ENCODE data around the gene APOBEC3B.
A peak's percentile ranks its signal among the peaks of the same experiment; 100 is the strongest.
"Not testable (repeated sequence)": the region's sequence is repeated elsewhere in the genome, so short reads cannot be mapped to it uniquely, and the experiment has no call there.

Gene APOBEC3B

GRCh38 chr22:39013942-39014722 lies 32.0 kb downstream of the APOBEC3B start, which contains the start of gene APOBEC3C:
TSS of gene APOBEC3C (plus strand) at chr22:39014257. CDS start at chr22:39014363, 106 bp downstream.
- Histone ChIP-seq H3K14ac (ENCODE audit: low read length) (peak within 1 kb of the TSS; percentile 75), H3K27ac (replicated peaks; ENCODE audit: low read length) (peak within 1 kb of the TSS; percentile 32)

GRCh38 chr22:39014723-39015121 lies 32.6 kb downstream of the APOBEC3B start:
- H3K79me1 ChIP-seq (ENCODE audit: low read depth, low read length); H2AK5ac ChIP-seq (ENCODE audit: low read depth, low read length); H3K9ac ChIP-seq (ENCODE audit: low read depth, low read length, poor library complexity); H2BK5ac ChIP-seq (ENCODE audit: low read length); H3K27ac ChIP-seq (replicated peaks; ENCODE audit: low read length); H2BK12ac ChIP-seq (ENCODE audit: low read length); H3K4ac ChIP-seq (ENCODE audit: low read length); H3K27me3 ChIP-seq (ENCODE audit: control insufficient read depth in 3 of 3, insufficient read depth in 3 of 3, low read depth in 1 of 3, low read length in 3 of 3); H3K9me3 ChIP-seq (replicated peaks in 1 of 2; ENCODE audit: control insufficient read depth in 2 of 2, insufficient read depth in 1 of 2, low read depth in 1 of 2, low read length in 2 of 2); H3K36me3 ChIP-seq (replicated peaks in 1 of 2; ENCODE audit: control insufficient read depth in 2 of 2, insufficient read depth in 2 of 2, low read length in 2 of 2); H4K91ac ChIP-seq (ENCODE audit: low read depth, low read length, poor library complexity); H4K8ac ChIP-seq (ENCODE audit: low read depth, low read length); DNase-seq (ENCODE audit: low spot score): not testable (repeated sequence)
- Histone ChIP-seq H3K4me2 (ENCODE audit: insufficient read depth, low read length, poor library complexity, severe bottlenecking) (peak overlapping the region; percentile 49), H3K14ac (ENCODE audit: low read length) (peak overlapping the region; percentile 75), H2AFZ (ENCODE audit: low read length) (peak overlapping the region; percentile 87), H3K23ac (ENCODE audit: low read depth, low read length, poor library complexity) (peak overlapping the region; percentile 85), H3K4me1 (ENCODE audit: control insufficient read depth in 2 of 2, insufficient read depth in 1 of 2, low read depth in 1 of 2, low read length in 2 of 2) (peaks cover 20 to 21% of the 10 kb centered on the region in 2 donors), H3K18ac (ENCODE audit: low read length) (peak overlapping the region; percentile 96), H2BK120ac (ENCODE audit: low read depth, low read length) (peak overlapping the region; percentile 47), H3K4me3 (ENCODE audit: low read length in 2 of 2) (peak overlapping the region in 1 of 2 donors; percentile 54), H2BK15ac (ENCODE audit: low read length) (peak overlapping the region; percentile 97)
- WGBS, 2 donors (ENCODE audit: extremely low coverage in 2 of 2, insufficient read length in 2 of 2, insufficient replicate concordance in 1 of 2): no CpG with 5 or more reads among the region's 6 CpGs

More at GRCh38 chr22:39013942-39014722, 32.0 kb downstream of the APOBEC3B start, which contains the start of gene APOBEC3C:
- Histone ChIP-seq H3K23ac (ENCODE audit: low read depth, low read length, poor library complexity) (peak within 1 kb of the TSS; percentile 85), H2BK120ac (ENCODE audit: low read depth, low read length) (peak within 1 kb of the TSS; percentile 47), H3K9ac (ENCODE audit: low read depth, low read length, poor library complexity) (peak within 1 kb of the TSS; percentile 63), H2BK12ac (ENCODE audit: low read length) (peak within 1 kb of the TSS; percentile 84), H3K9me3 (replicated peaks in 1 of 2; ENCODE audit: control insufficient read depth in 2 of 2, insufficient read depth in 1 of 2, low read depth in 1 of 2, low read length in 2 of 2) (no peaks in the 10 kb centered on the region), H4K8ac (ENCODE audit: low read depth, low read length) (no peak within 1 kb of the TSS), H2AFZ (ENCODE audit: low read length) (peak within 1 kb of the TSS; percentile 87), H3K18ac (ENCODE audit: low read length) (peak within 1 kb of the TSS; percentile 96), H3K4me3 (ENCODE audit: low read length in 2 of 2) (peak within 1 kb of the TSS; percentile 8 to 54), H2AK5ac (ENCODE audit: low read depth, low read length) (peak within 1 kb of the TSS; percentile 91), H4K91ac (ENCODE audit: low read depth, low read length, poor library complexity) (no peak within 1 kb of the TSS), H3K36me3 (replicated peaks in 1 of 2; ENCODE audit: control insufficient read depth in 2 of 2, insufficient read depth in 2 of 2, low read length in 2 of 2) (no peaks in the 10 kb centered on the region), H3K4ac (ENCODE audit: low read length) (no peak within 1 kb of the TSS), H3K4me2 (ENCODE audit: insufficient read depth, low read length, poor library complexity, severe bottlenecking) (peak within 1 kb of the TSS; percentile 49), H3K79me1 (ENCODE audit: low read depth, low read length) (no peaks in the 10 kb centered on the region), H2BK5ac (ENCODE audit: low read length) (peak within 1 kb of the TSS; percentile 71), H2BK15ac (ENCODE audit: low read length) (peak within 1 kb of the TSS; percentile 97), H3K4me1 (ENCODE audit: control insufficient read depth in 2 of 2, insufficient read depth in 1 of 2, low read depth in 1 of 2, low read length in 2 of 2) (peaks cover 20 to 21% of the 10 kb centered on the region in 2 donors), H3K27me3 (ENCODE audit: control insufficient read depth in 3 of 3, insufficient read depth in 3 of 3, low read depth in 1 of 3, low read length in 3 of 3) (no peaks in the 10 kb centered on the region)
- peak; percentile 41 for DNase-seq (ENCODE audit: low spot score)
- no CpG with 5 or more reads among the region's 18 CpGs for WGBS, 2 donors (ENCODE audit: extremely low coverage in 2 of 2, insufficient read length in 2 of 2, insufficient replicate concordance in 1 of 2)

- Histone ChIP-seq H3K27ac (replicated peaks; ENCODE audit: low read length) (no peak overlapping the region), H3K9me3 (replicated peaks in 1 of 2; ENCODE audit: control insufficient read depth in 2 of 2, insufficient read depth in 1 of 2, low read depth in 1 of 2, low read length in 2 of 2) (no peaks in the 10 kb centered on the region), H3K36me3 (replicated peaks in 1 of 2; ENCODE audit: control insufficient read depth in 2 of 2, insufficient read depth in 2 of 2, low read length in 2 of 2) (no peaks in the 10 kb centered on the region), H2BK15ac (ENCODE audit: low read length) (no peak overlapping the region), H2BK12ac (ENCODE audit: low read length) (no peak overlapping the region), H3K18ac (ENCODE audit: low read length) (peak overlapping the region; percentile 57), H3K4me1 (ENCODE audit: control insufficient read depth in 2 of 2, insufficient read depth in 1 of 2, low read depth in 1 of 2, low read length in 2 of 2) (peaks cover 25 to 29% of the 10 kb centered on the region in 2 donors), H3K79me1 (ENCODE audit: low read depth, low read length) (no peaks in the 10 kb centered on the region), H2BK5ac (ENCODE audit: low read length) (no peak overlapping the region), H2AFZ (ENCODE audit: low read length) (no peak overlapping the region), H3K4me2 (ENCODE audit: insufficient read depth, low read length, poor library complexity, severe bottlenecking) (no peak overlapping the region), H4K8ac (ENCODE audit: low read depth, low read length) (no peak overlapping the region), H4K91ac (ENCODE audit: low read depth, low read length, poor library complexity) (no peak overlapping the region), H3K14ac (ENCODE audit: low read length) (no peak overlapping the region), H3K9ac (ENCODE audit: low read depth, low read length, poor library complexity) (no peak overlapping the region), H3K23ac (ENCODE audit: low read depth, low read length, poor library complexity) (peak overlapping the region; percentile 73), H2AK5ac (ENCODE audit: low read depth, low read length) (peak overlapping the region; percentile 37), H2BK120ac (ENCODE audit: low read depth, low read length) (no peak overlapping the region), H3K4ac (ENCODE audit: low read length) (no peak overlapping the region), H3K4me3 (ENCODE audit: low read length in 2 of 2) (no peak overlapping the region), H3K27me3 (ENCODE audit: control insufficient read depth in 3 of 3, insufficient read depth in 3 of 3, low read depth in 1 of 3, low read length in 3 of 3) (no peaks in the 10 kb centered on the region)
- no CpG with 5 or more reads among the region's 13 CpGs for WGBS, 2 donors (ENCODE audit: extremely low coverage in 2 of 2, insufficient read length in 2 of 2, insufficient replicate concordance in 1 of 2)
- no peak for DNase-seq (ENCODE audit: low spot score)
Observed at GRCh38 chr22:39016592-39016991, 34.4 kb downstream of the APOBEC3B start.

- Histone ChIP-seq H2BK120ac (ENCODE audit: low read depth, low read length) (no peak overlapping the region), H2BK12ac (ENCODE audit: low read length) (peak overlapping the region; percentile 46), H3K9ac (ENCODE audit: low read depth, low read length, poor library complexity) (no peak overlapping the region), H3K79me1 (ENCODE audit: low read depth, low read length) (no peaks in the 10 kb centered on the region), H2BK5ac (ENCODE audit: low read length) (no peak overlapping the region), H3K27ac (replicated peaks; ENCODE audit: low read length) (no peak overlapping the region), H3K4me1 (ENCODE audit: control insufficient read depth in 2 of 2, insufficient read depth in 1 of 2, low read depth in 1 of 2, low read length in 2 of 2) (peaks cover 26 to 36% of the 10 kb centered on the region in 2 donors), H2AK5ac (ENCODE audit: low read depth, low read length) (peak overlapping the region; percentile 85), H3K4me3 (ENCODE audit: low read length in 2 of 2) (no peak overlapping the region), H3K36me3 (replicated peaks in 1 of 2; ENCODE audit: control insufficient read depth in 2 of 2, insufficient read depth in 2 of 2, low read length in 2 of 2) (no peaks in the 10 kb centered on the region), H3K4me2 (ENCODE audit: insufficient read depth, low read length, poor library complexity, severe bottlenecking) (no peak overlapping the region), H3K14ac (ENCODE audit: low read length) (no peak overlapping the region), H3K4ac (ENCODE audit: low read length) (no peak overlapping the region), H2BK15ac (ENCODE audit: low read length) (no peak overlapping the region), H4K8ac (ENCODE audit: low read depth, low read length) (no peak overlapping the region), H3K27me3 (ENCODE audit: control insufficient read depth in 3 of 3, insufficient read depth in 3 of 3, low read depth in 1 of 3, low read length in 3 of 3) (no peaks in the 10 kb centered on the region), H3K9me3 (replicated peaks in 1 of 2; ENCODE audit: control insufficient read depth in 2 of 2, insufficient read depth in 1 of 2, low read depth in 1 of 2, low read length in 2 of 2) (no peaks in the 10 kb centered on the region), H4K91ac (ENCODE audit: low read depth, low read length, poor library complexity) (no peak overlapping the region), H2AFZ (ENCODE audit: low read length) (no peak overlapping the region), H3K18ac (ENCODE audit: low read length) (peak overlapping the region; percentile 67), H3K23ac (ENCODE audit: low read depth, low read length, poor library complexity) (peak overlapping the region; percentile 48)
- WGBS, 2 donors (ENCODE audit: extremely low coverage in 2 of 2, insufficient read length in 2 of 2, insufficient replicate concordance in 1 of 2): no CpG with 5 or more reads among the region's 18 CpGs
- no peak for DNase-seq (ENCODE audit: low spot score)
Observed at GRCh38 chr22:39017596-39018365, 35.6 kb downstream of the APOBEC3B start.

Measured in neuronal stem cell (in vitro differentiated cells).